WTC11 (cell line): ENCODE measurements around the gene PPP2R3A. TPM values are rescaled to one million over a fixed set of nuclear protein-coding genes. Genes with fewer than 3 reads are reported as not detected.

ENCODE experiments used
- ATF2 ChIP-seq: sonication (generic); formaldehyde crosslinking; IDR thresholded peaks from 2 replicates; pipeline ENCODE4 v1.8.1; 2022; ENCODE audit warnings: low read depth, missing genetic modification reagents, borderline replicate concordance
- ATF3 ChIP-seq: sonication (generic); formaldehyde crosslinking; conservative IDR thresholded peaks from 2 replicates; pipeline ENCODE4 v1.8.1; 2022; ENCODE audit warnings: mild to moderate bottlenecking, missing genetic modification reagents
- CBFB ChIP-seq: sonication (generic); formaldehyde crosslinking; IDR thresholded peaks from 2 replicates; pipeline ENCODE4 v1.8.1; 2022; ENCODE audit warnings: mild to moderate bottlenecking, low read depth, missing genetic modification reagents
- CDX4 ChIP-seq: fragments of 250-450 bp; sonication (Bioruptor Pico); IDR thresholded peaks from 2 replicates; pipeline ENCODE4 v1.9.0; 2021; ENCODE audit warnings: moderate library complexity, mild to moderate bottlenecking, inconsistent platforms, borderline replicate concordance
- CREM ChIP-seq: sonication (generic); formaldehyde crosslinking; IDR thresholded peaks from 2 replicates; pipeline ENCODE4 v1.8.1; 2022; ENCODE audit warnings: mild to moderate bottlenecking, missing genetic modification reagents, moderate library complexity
- E2F1 ChIP-seq: sonication (generic); formaldehyde crosslinking; IDR thresholded peaks from 2 replicates; pipeline ENCODE4 v1.8.0; 2022; ENCODE audit warnings: mild to moderate bottlenecking, missing genetic modification reagents
- ELF4 ChIP-seq: sonication (generic); formaldehyde crosslinking; IDR thresholded peaks from 2 replicates; pipeline ENCODE4 v1.8.1; 2022; ENCODE audit warnings: low read depth, mild to moderate bottlenecking, moderate library complexity, missing genetic modification reagents
- ETV6 ChIP-seq: sonication (generic); formaldehyde crosslinking; IDR thresholded peaks from 2 replicates; pipeline ENCODE4 v1.8.1; 2022; ENCODE audit warnings: mild to moderate bottlenecking, missing genetic modification reagents
- GRHL2 ChIP-seq: fragments of 250-450 bp; sonication (Bioruptor Pico); IDR thresholded peaks from 2 replicates; pipeline ENCODE4 v1.8.0; 2022; ENCODE audit warnings: mild to moderate bottlenecking, moderate library complexity; ENCODE audit not compliant: insufficient replicate concordance, severe bottlenecking
- KAT7 ChIP-seq: sonication (generic); formaldehyde crosslinking; IDR thresholded peaks from 2 replicates; pipeline ENCODE4 v1.8.1; 2023; ENCODE audit warnings: missing genetic modification reagents, mild to moderate bottlenecking, borderline replicate concordance
- NR1H2 ChIP-seq: sonication (generic); formaldehyde crosslinking; IDR thresholded peaks from 2 replicates; pipeline ENCODE4 v1.9.0; 2021; ENCODE audit warnings: mild to moderate bottlenecking, moderate library complexity, missing genetic modification reagents
- NR3C1 ChIP-seq: sonication (generic); formaldehyde crosslinking; conservative IDR thresholded peaks from 2 replicates; pipeline ENCODE4 v1.8.1; 2023; ENCODE audit warnings: low read depth, mild to moderate bottlenecking, missing genetic modification reagents
- RELA ChIP-seq: sonication (generic); formaldehyde crosslinking; IDR thresholded peaks from 2 replicates; pipeline ENCODE4 v1.8.1; 2022; ENCODE audit warnings: missing genetic modification reagents, mild to moderate bottlenecking, borderline replicate concordance
- TEAD4 ChIP-seq: sonication (generic); formaldehyde crosslinking; IDR thresholded peaks from 2 replicates; pipeline ENCODE4 v1.8.0; 2022; ENCODE audit warnings: mild to moderate bottlenecking, missing genetic modification reagents
- USF1 ChIP-seq: sonication (generic); formaldehyde crosslinking; IDR thresholded peaks from 2 replicates; pipeline ENCODE4 v1.8.0; 2022; ENCODE audit warnings: mild to moderate bottlenecking, missing genetic modification reagents
- ZNF281 ChIP-seq: sonication (generic); formaldehyde crosslinking; IDR thresholded peaks from 2 replicates; pipeline ENCODE4 v1.8.0; 2023; ENCODE audit warnings: mild to moderate bottlenecking, missing genetic modification reagents
- ZNF425 ChIP-seq: fragments of 250-450 bp; sonication (Bioruptor Pico); conservative IDR thresholded peaks from 2 replicates; pipeline ENCODE4 v1.9.0; 2021; ENCODE audit warnings: mild to moderate bottlenecking
- ZNF512 ChIP-seq: sonication (generic); formaldehyde crosslinking; IDR thresholded peaks from 2 replicates; pipeline ENCODE4 v1.8.1; 2022; ENCODE audit warnings: missing genetic modification reagents, borderline replicate concordance
- ZSCAN18 ChIP-seq: fragments of 250-450 bp; sonication (Bioruptor Pico); IDR thresholded peaks from 2 replicates; pipeline ENCODE4 v2.1.2; 2022; ENCODE audit warnings: mild to moderate bottlenecking, moderate library complexity
- total RNA-seq: library from RNA; stranded (reverse); gene quantifications from 3 replicates; pipeline ENCODE4 v1.2.3, GENCODE V29; 2021

Gene PPP2R3A
- total RNA-seq, 1 experiment from 2014 or later = 13.1 TPM

- peak; percentile 97 for TF ChIP-seq E2F1 (CRISPR knock-in tag)
- TF ChIP-seq ZNF512 (CRISPR knock-in tag) = no peak
- peak; percentile 60 for TF ChIP-seq NR1H2
- TF ChIP-seq CREM = peak; percentile 82
- no peak for TF ChIP-seq CBFB (CRISPR knock-in tag)
- peak; percentile 85; the same call in 1 of the 2 replicates for TF ChIP-seq TEAD4 (CRISPR knock-in tag)
- peak; percentile 99 for TF ChIP-seq ZNF281 (CRISPR knock-in tag)
- peak; percentile 97 for TF ChIP-seq ETV6 (CRISPR knock-in tag)
- TF ChIP-seq CDX4 (CRISPR knock-in tag) = no peak
- peak; percentile 91; the same call in 1 of the 2 replicates for TF ChIP-seq ATF2 (CRISPR knock-in tag)
- TF ChIP-seq GRHL2 (CRISPR knock-in tag) = no peak
- 0 out of 2 replicates have a peak, but pooled peaks have one; percentile 43 for TF ChIP-seq ZSCAN18
- TF ChIP-seq ZNF425 (CRISPR knock-in tag) = no peak
- peak; percentile 95; the same call in 1 of the 2 replicates for TF ChIP-seq KAT7 (CRISPR knock-in tag)
- TF ChIP-seq RELA (CRISPR knock-in tag) = peak; percentile 93
- peak; percentile 85 for TF ChIP-seq USF1 (CRISPR knock-in tag)
- peak; percentile 64 for TF ChIP-seq ATF3 (CRISPR knock-in tag)
- TF ChIP-seq ELF4 (CRISPR knock-in tag) = peak; percentile 93; the same call in 1 of the 2 replicates
- no peak for TF ChIP-seq NR3C1 (CRISPR knock-in tag)
Observed at GRCh38 chr3:136196401-136197158, 231.1 kb downstream of the PPP2R3A start (continued).
